Astrocyte of the cerebellum (primary cell): ENCODE measurements around the gene ATP13A1.

Experiments
- DNase-seq: peaks from one replicate; pipeline ENCODE4 v3.0.0-alpha.2; 2011; ENCODE audit warnings: low read depth
- H3K4me3 ChIP-seq: 2 replicates; pipeline ENCODE4 v1.5.1; 2011; ENCODE audit warnings: mild to moderate bottlenecking, low read depth, low read length, moderate library complexity
- in situ Hi-C: cut with HindIII; loops from 2 replicates; pipeline ENCODE4 v1.10.0; 2017; ENCODE audit warnings: low sequenced_read_pairs
- TF ChIP-seq, protein P1 (sequence below): IDR thresholded peaks from 2 replicates; pipeline ENCODE4 v1.5.1; 2012; ENCODE audit warnings: low read length, low read depth, moderate library complexity, mild to moderate bottlenecking; ENCODE audit errors: missing control alignments

The ATP13A1 gene

DNA sequence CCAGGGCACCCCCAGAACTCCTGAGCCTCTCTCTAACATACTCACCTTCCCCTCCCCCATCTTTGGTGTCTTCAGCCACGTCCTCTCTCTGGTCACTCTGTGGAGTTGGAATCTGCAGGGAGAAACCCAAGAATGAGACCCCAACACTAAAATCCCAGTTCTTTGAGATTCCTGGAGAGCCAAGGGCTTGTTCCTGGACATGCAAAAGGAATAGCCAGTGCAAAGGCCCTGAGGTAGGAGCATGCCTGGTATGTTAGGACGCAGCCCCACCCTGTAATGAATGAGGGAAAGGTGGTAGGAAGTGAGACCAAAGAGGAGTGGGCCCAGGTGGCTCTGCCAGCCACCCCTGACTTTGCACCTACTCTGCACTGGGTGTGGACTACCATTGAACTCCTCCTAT is 33.0 kb downstream of the ATP13A1 start:
- TF ChIP-seq, protein P1, sequence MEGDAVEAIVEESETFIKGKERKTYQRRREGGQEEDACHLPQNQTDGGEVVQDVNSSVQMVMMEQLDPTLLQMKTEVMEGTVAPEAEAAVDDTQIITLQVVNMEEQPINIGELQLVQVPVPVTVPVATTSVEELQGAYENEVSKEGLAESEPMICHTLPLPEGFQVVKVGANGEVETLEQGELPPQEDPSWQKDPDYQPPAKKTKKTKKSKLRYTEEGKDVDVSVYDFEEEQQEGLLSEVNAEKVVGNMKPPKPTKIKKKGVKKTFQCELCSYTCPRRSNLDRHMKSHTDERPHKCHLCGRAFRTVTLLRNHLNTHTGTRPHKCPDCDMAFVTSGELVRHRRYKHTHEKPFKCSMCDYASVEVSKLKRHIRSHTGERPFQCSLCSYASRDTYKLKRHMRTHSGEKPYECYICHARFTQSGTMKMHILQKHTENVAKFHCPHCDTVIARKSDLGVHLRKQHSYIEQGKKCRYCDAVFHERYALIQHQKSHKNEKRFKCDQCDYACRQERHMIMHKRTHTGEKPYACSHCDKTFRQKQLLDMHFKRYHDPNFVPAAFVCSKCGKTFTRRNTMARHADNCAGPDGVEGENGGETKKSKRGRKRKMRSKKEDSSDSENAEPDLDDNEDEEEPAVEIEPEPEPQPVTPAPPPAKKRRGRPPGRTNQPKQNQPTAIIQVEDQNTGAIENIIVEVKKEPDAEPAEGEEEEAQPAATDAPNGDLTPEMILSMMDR, result no peak
- no peak overlapping the region for H3K4me3 ChIP-seq
- in situ Hi-C loops, result no loop called here
- DNase-seq, result no peak

DNA sequence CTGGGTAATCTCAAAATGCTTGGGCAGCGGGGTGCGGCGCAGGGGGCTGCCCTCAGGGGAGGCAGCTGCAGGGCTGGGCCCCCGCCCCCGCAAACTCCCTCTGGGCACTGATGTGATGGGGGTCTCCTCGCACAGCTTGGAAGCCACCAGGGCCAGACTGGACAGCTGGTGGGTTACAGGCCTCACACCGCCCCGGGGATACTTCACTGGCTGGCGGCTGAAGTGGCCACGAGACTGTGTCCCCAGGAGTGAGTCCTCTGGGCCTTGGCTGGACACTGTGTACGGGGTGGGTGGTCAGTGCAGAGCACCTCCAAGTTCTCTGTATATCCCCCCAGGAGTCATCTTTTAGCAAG is 33.4 kb downstream of the ATP13A1 start:
- in situ Hi-C loops, result no loop called here
- TF ChIP-seq, protein P1, result no peak
- no peak overlapping the region for H3K4me3 ChIP-seq
- DNase-seq, result no peak

GRCh38 chr19:19628501-19629134 is 34.9 kb downstream of the ATP13A1 start:
- DNase-seq, result no peak
- TF ChIP-seq, protein P1, result no peak
- peak overlapping the region; percentile 38 for H3K4me3 ChIP-seq
- in situ Hi-C loops, result no loop called here

- TF ChIP-seq, protein P1, result no peak
- in situ Hi-C loops, result no loop called here
- H3K4me3 ChIP-seq, result peak within 1 kb of the TSS; percentile 38
- DNase-seq, result no peak
Measured at GRCh38 chr19:19627621-19628500, 35.6 kb downstream of the ATP13A1 start, which contains the start of gene LPAR2. Gene LPAR2 (minus strand): TSS chr19:19628220. CDS start chr19:19627275, 945 bp downstream.

GRCh38 chr19:19626516-19627472 is 36.7 kb downstream of the ATP13A1 start:
- H3K4me3 ChIP-seq, result no peak overlapping the region
- in situ Hi-C loops, result no loop called here
- TF ChIP-seq, protein P1, result no peak
- DNase-seq, result no peak

GRCh38 chr19:19624032-19624570 is 39.4 kb downstream of the ATP13A1 start:
- TF ChIP-seq, protein P1, result no peak
- in situ Hi-C loops, result no loop called here
- H3K4me3 ChIP-seq, result no peak overlapping the region
- DNase-seq, result no peak
